SK-N-MC (cell line): ENCODE measurements around the gene TNFAIP8.

Source experiments
- EZH2 ChIP-seq: fragments of 200-600 bp; sonication (generic); IDR thresholded peaks from one replicate; pipeline ENCODE4 v1.6.1; 2017; ENCODE audit warnings: antibody characterized with exemption
- FOXP2 ChIP-seq: optimal IDR thresholded peaks from 2 replicates; pipeline ENCODE3; 2011; ENCODE audit warnings: mild to moderate bottlenecking, moderate library complexity; ENCODE audit not compliant: insufficient read depth; ENCODE audit errors: extremely low read length, control extremely low read depth
- POLR2AphosphoS5 ChIP-seq: IDR thresholded peaks from 2 replicates; pipeline ENCODE4 v1.6.1; 2012; ENCODE audit warnings: mild to moderate bottlenecking, low read depth, low read length, borderline replicate concordance

- TF ChIP-seq EZH2 (no peak), POLR2AphosphoS5 (no peak), FOXP2 (no peak)
Observed at GRCh38 chr5:119382169-119382568, 26.4 kb downstream of the TNFAIP8 start.
